Stimulated activated CD4-positive, alpha-beta T cell treated with anti-CD3 and anti-CD28 coated beads, Interleukin-2, amount 100 ng/mL, for 4 hours (primary cell): Measurements from ENCODE around the gene ITGBL1.
"Not testable (repeated sequence)": the region's sequence is repeated elsewhere in the genome, so short reads cannot be mapped to it uniquely, and the experiment has no call there.

Source experiments
- DNase-seq: peaks from one replicate; pipeline ENCODE4 v3.0.0-alpha.2; 2020; ENCODE audit warnings: low read depth

ITGBL1 gene

DNA sequence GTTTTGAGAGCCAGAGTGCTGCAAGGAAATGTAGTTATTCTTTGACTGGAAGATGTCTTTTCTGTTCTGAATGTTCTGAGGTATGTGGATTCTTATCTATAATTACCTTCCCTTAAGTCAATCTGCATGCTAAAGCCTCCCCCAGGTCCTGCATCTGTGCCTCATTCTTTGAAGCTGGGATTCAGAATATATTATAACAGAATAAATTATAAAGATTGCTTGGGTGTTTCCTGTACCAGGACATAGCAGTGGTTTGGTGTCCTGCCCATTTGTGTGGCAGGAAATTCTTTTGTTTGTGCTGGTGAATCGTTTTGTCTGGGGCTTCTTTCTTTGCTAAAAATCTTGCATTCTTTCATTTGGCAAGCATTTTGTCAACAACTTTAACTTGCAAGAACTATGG, 60.2 kb downstream of the ITGBL1 start:
- no peak for DNase-seq

GRCh38 chr13:101514100-101514499, 61.6 kb downstream of the ITGBL1 start:
- no peak for DNase-seq

- DNase-seq, result no peak
These were observed 62.3 kb downstream of the ITGBL1 start for GRCh38 chr13:101514695-101515275.

DNA sequence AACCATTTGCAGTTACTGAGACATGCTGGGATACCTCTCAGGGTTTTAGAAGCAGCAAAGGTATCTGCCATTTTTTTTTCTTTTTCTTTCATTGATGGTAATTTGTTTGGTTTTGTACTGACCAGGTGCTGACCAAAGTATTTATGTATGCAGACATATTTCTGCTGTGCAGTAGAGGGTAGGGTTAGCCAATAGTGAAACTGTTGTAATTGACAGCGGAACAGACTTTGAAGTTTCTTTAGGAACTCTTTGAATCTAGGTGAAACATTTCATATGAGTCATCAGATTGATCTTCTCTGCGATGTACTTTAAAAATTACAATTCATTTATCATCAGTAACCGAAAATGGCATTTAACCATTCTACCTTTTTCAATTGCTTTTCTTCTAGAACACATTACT, 63.0 kb downstream of the ITGBL1 start:
- no peak for DNase-seq

GRCh38 chr13:101516262-101516661, 63.8 kb downstream of the ITGBL1 start:
- no peak for DNase-seq

GRCh38 chr13:101520672-101521071, 68.2 kb downstream of the ITGBL1 start:
- no peak for DNase-seq

DNA sequence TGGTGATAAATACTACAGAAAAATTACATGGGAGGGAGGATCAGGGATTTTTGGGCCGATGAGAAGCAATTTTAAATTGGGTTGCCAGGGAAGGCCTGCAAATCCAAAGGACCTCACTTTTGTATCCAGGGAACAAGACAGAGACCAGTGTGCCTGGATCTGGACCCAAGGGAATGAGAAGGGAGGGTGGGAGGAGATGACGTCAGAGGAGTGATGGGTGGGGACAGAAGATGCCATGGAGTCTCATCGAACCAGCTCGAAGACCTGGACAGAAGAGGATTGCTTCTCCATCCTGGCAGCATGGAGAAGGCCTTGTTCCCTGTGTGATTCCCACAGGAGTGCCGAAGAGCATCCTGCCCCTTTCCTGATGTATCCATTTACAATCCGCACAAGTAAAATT, 68.9 kb downstream of the ITGBL1 start:
- DNase-seq, result no peak

- no peak for DNase-seq
These were observed 70.1 kb downstream of the ITGBL1 start for GRCh38 chr13:101522607-101523006.

DNA sequence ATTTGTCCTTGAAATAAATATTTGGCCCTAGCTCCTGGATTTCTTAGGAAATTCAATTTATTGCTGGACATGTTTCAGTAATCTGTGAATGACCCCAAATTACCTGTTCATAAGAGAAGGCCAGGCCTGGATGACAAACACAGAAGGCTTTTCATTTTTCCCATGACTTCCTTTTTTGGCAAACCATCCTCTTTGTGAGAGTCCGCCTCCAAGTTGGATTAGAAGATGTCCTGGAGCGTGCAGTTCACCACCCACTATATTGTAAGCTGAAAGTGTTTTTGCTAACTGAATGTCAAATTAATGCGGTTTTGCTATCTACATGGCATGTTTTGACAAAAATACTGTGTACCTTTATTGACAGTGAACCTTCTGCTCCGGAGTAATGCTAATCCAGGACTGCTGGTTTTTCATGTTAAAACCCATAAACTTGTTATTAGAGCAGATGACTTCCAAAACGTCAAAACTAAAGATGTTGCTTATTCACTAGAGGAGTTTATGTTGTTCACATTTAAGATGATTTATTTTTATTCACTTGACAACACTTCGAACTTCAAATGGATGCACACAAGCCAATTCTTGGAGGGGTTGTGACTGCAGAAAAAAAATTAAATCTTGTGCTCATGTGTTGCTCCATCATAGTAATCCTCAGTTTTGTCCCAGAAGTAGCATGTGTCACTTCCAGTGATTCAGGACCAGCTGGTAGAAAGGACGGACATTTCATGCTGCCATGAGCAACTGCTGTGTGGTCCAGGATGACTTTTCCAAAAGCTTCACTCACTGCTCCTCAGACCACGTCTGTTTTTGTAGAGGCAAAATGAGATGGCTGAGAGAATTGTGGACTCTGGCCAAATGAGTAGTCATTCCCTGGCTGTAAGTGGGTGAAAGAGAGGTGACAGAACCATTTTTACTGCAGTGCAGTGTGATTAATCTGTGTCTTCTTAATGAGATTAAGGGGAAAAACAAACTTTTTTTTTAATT, 71.0 kb downstream of the ITGBL1 start:
- no peak for DNase-seq

- no peak for DNase-seq
These were observed 74.7 kb downstream of the ITGBL1 start for GRCh38 chr13:101527130-101527529.

- no peak for DNase-seq
These were observed 76.9 kb downstream of the ITGBL1 start for GRCh38 chr13:101529422-101529821.

DNA sequence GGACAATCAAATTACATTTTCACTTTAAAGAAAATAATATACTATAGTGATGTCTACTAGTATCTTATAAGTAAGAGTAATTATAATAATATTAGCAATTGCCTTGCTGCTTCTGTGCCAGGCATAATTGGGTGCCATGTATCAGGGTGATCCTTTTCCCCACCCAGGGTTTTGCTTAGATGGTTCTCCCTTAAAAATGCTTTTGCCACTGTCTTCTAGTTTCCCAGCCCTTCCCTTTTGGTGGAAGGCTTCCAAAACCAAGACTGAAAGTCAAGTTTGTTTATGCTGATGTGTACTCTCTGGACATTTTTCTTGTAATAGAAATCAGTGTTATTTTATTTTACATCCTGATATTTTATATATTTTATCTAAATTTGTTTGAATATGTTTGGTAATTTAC, 77.8 kb downstream of the ITGBL1 start:
- no peak for DNase-seq

DNA sequence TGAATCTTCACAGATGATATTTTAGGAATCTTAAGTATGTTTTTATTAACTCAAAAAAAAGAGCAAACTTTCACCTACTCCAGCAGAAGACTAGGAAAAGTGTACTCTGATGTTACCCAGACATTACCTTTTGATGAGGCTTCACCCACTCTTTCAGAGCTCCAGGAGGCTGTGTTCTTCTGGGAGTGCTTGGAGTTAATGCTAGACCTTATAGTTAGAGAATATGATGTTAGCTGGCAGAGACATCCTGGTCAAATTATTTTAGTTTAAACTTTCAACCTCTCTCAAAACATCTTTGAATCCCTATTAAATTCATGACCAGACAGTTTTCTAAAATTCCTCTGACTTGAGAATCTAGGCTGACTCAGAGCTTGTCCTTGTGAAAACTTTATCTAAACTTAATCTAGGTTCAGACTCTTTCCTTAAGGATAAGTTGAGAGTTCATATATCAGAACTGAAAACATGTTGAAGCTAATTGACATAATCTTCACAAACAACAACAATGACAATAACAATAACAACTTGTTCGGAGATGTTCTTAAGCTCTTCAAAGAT, 82.8 kb downstream of the ITGBL1 start:
- no peak for DNase-seq

DNA sequence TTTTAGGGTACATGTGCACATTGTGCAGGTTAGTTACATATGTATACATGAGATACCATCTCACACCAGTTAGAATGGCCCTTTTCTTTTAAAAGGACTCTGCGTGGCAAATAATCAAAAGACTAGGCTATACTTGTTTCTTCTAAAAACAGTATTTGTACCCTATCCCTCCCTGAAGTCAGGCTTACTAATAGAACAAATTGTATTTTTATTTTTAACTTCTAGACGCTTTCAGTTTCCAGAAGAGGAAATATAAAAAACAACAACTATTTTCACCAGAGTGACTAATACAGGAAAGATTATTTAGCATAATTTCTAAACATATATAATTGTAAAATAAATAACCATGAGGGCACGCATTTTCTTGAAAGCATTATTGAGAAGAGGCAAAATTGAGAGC, 83.6 kb downstream of the ITGBL1 start:
- DNase-seq, result no peak

- not testable (repeated sequence) for DNase-seq
These were observed 92.1 kb downstream of the ITGBL1 start for GRCh38 chr13:101544544-101544943.

- DNase-seq, result no peak
These were observed 92.5 kb downstream of the ITGBL1 start for GRCh38 chr13:101544979-101545378.

- DNase-seq, result no peak
These were observed 93.0 kb downstream of the ITGBL1 start for GRCh38 chr13:101545521-101545920.

- DNase-seq, result no peak
These were observed 99.8 kb downstream of the ITGBL1 start for GRCh38 chr13:101552286-101552685.

DNA sequence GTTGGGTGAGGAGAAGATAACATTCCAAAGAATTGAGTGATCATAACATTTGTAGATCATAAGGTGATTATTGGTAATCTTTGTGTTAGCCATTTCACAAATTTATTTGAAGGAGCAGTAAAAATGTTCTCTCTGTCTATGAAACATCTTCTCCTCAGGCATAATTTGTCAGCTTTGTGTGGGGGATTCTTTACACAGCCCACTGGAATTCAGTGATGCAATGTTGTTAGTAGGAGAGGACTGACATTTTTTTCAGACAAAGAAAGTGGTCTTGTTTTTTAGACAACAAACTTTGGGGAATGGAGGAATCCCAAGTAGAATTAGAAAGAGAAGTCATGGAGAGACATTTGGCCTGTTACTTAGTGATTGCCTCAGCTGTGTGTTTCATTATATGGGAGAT, 100.3 kb downstream of the ITGBL1 start:
- no peak for DNase-seq

GRCh38 chr13:101554420-101555125, 102.1 kb downstream of the ITGBL1 start:
- DNase-seq, result no peak

DNA sequence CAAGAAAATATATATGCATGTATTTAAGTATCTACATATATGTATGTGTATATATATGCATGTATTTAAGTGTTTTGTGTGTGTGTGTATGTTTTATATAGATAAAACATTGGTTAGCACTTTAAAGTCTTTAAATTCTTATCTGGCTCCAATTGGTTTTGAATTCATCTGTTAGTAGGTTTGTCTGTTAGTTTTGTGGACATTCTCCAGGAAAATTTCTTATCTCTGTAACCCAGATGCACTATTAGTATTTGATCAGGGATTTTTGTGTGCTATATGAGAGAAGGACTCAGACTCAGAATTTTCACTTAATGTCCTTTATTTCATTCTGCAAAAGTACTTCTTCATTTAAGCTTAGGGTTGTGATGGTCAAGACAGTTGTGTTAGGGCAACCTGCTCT, 103.1 kb downstream of the ITGBL1 start:
- no peak for DNase-seq

GRCh38 chr13:101556676-101557123, 104.2 kb downstream of the ITGBL1 start:
- DNase-seq, result no peak
